Calu3 (cell line): ENCODE data around the gene GLIS1. TPM values are rescaled to one million over a fixed set of nuclear protein-coding genes. Genes with fewer than 3 reads are reported as not detected.

Source experiments
- BruUV-seq: library from RNA; stranded (reverse); fragments of 400-500 nt; replicated peaks from 2 replicates; lab custom pipeline; 2021; lab: Mats Ljungman, UMichigan
- CTCF ChIA-PET: fragments of 300-600 bp; sonication (Branson Sonifier 250); formaldehyde crosslinking; loops from one replicate; lab custom pipeline; 2022; ENCODE audit warnings: antibody characterized with exemption; lab: Charles Lee
- DNase-seq: peaks from one replicate; pipeline ENCODE4 v3.0.0; 2022
- H3K27ac Mint-ChIP-seq: one replicate; pipeline ENCODE4 v1.8.0; 2022; ENCODE audit warnings: mixed read lengths; ENCODE audit not compliant: unreplicated experiment
- H3K27me3 Mint-ChIP-seq: one replicate; pipeline ENCODE4 v1.8.0; 2022; ENCODE audit warnings: mixed read lengths; ENCODE audit not compliant: unreplicated experiment
- H3K36me3 Mint-ChIP-seq: one replicate; pipeline ENCODE4 v1.8.0; 2022; ENCODE audit warnings: mild to moderate bottlenecking, moderate library complexity, mixed read lengths; ENCODE audit not compliant: insufficient read depth, unreplicated experiment
- H3K4me1 Mint-ChIP-seq: one replicate; pipeline ENCODE4 v1.8.0; 2022; ENCODE audit warnings: mild to moderate bottlenecking, low read depth, mixed read lengths; ENCODE audit not compliant: unreplicated experiment
- H3K4me3 Mint-ChIP-seq: one replicate; pipeline ENCODE4 v1.8.0; 2022; ENCODE audit warnings: mild to moderate bottlenecking, low read depth, moderate library complexity, mixed read lengths; ENCODE audit not compliant: unreplicated experiment
- H3K9me3 Mint-ChIP-seq: one replicate; pipeline ENCODE4 v1.8.0; 2022; ENCODE audit warnings: low read depth, mixed read lengths; ENCODE audit not compliant: unreplicated experiment
- CTCF ChIP-seq: fragments of 200-600 bp; IDR thresholded peaks from one replicate; pipeline ENCODE4 v1.8.0; 2022; ENCODE audit warnings: antibody characterized with exemption; ENCODE audit not compliant: unreplicated experiment
- intact Hi-C: fragments of 100-400 bp; cut with micrococcal nuclease; formaldehyde crosslinking; loops from one replicate; pipeline ENCODE4 v1.10.0; 2022; ENCODE audit not compliant: unreplicated experiment
- total RNA-seq: library from RNA; stranded (reverse); gene quantifications from 2 replicates; pipeline ENCODE4 v1.2.3, GENCODE V29; 2022

The GLIS1 gene
- total RNA-seq, 1 experiment from 2014 or later: not detected

DNA sequence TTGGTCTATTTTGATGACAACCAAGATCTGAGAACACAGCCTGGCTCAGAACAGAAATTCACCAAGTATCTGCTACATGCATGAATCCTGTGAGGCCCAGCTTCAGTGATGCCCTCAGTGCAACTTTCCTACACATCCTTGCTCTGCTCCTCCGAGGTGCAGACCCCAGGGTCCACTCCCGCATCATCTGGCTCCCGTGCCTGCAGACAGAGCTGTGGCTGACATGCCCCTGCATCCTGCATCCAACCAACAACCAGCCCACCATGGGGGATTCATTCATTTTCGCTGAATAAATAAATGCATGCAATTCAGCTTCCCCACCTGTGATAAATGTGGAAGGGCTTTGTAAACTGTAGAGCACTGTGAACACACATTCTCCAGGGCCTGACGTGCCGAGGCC, 112.3 kb downstream of the GLIS1 start:
- no peaks in the 10 kb centered on the region for H3K9me3 Mint-ChIP-seq
- DNase-seq: no peak
- peaks cover 69% of the 10 kb centered on the region for H3K27me3 Mint-ChIP-seq
- H3K36me3 Mint-ChIP-seq: no peaks in the 10 kb centered on the region
- no peak for TF ChIP-seq CTCF
- no TSS peak for BruUV-seq
- H3K27ac Mint-ChIP-seq: no peak overlapping the region
- CTCF ChIA-PET: no interaction called here
- intact Hi-C loops: no loop called here
- no peaks in the 10 kb centered on the region for H3K4me1 Mint-ChIP-seq
- no peak overlapping the region for H3K4me3 Mint-ChIP-seq

GRCh38 chr1:53625766-53626520, 113.0 kb downstream of the GLIS1 start:
- Mint-ChIP-seq H3K27ac (no peak overlapping the region), H3K9me3 (no peaks in the 10 kb centered on the region), H3K27me3 (peaks cover 70% of the 10 kb centered on the region), H3K4me3 (no peak overlapping the region), H3K4me1 (no peaks in the 10 kb centered on the region), H3K36me3 (no peaks in the 10 kb centered on the region)
- CTCF ChIA-PET: no interaction called here
- TF ChIP-seq CTCF: no peak
- DNase-seq: no peak
- intact Hi-C loops: no loop called here
- no TSS peak for BruUV-seq

DNA sequence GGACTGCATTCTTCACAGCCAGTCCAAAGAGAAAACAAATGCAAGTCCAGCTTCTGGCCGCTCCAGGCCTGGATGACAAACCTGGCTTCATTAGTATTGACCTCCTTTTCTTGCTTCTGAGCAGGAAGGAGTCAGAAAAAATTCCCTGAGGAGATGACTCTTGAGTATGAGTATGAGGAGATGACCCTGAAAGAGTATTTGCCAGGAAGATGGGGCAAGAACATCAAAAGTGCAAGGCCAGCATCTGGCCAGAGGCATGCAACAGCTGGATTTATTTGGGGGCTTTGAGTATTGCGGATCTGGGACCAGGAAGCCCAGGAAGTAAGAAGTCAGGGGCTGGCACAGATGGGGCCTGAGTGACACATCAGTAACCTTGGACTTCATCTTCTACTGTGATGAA, 113.9 kb downstream of the GLIS1 start:
- intact Hi-C loops: no loop called here
- Mint-ChIP-seq H3K4me1 (no peaks in the 10 kb centered on the region), H3K4me3 (no peak overlapping the region), H3K36me3 (peaks cover 4% of the 10 kb centered on the region), H3K27ac (no peak overlapping the region), H3K27me3 (peaks cover 77% of the 10 kb centered on the region), H3K9me3 (no peaks in the 10 kb centered on the region)
- TF ChIP-seq CTCF: no peak
- no TSS peak for BruUV-seq
- CTCF ChIA-PET: no interaction called here
- no peak for DNase-seq

DNA sequence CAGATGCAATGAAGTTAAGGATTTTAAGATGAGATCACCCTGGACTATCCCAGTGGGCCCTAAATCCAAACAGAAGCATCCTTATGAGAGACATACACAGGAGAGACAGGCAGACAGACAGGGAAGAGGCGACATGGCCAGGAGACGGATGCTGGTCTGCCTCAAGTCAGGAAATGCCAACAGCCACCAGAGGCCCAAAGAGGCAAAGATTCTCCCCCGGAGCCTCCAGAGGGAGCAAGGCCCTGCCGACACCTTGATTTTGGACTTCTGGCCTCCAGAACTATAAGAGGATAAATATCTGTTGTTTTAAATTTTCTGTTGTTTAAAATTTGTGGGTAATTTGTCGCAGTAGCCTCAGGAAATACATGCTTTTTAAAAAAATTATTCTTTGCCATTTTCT, 116.4 kb downstream of the GLIS1 start:
- H3K4me1 Mint-ChIP-seq: no peaks in the 10 kb centered on the region

More for the DNA sequence above, 116.4 kb downstream of the GLIS1 start:
- Mint-ChIP-seq H3K27me3 (peaks cover 55% of the 10 kb centered on the region), H3K36me3 (peaks cover 4% of the 10 kb centered on the region), H3K9me3 (no peaks in the 10 kb centered on the region), H3K4me3 (no peak overlapping the region), H3K27ac (no peak overlapping the region)
- CTCF ChIA-PET: interaction anchor here (0.7 kb wide), 1 partner anchor 30 kb away, joined by 3 read pairs; no protein-coding TSS in a partner anchor
- DNase-seq: no peak
- intact Hi-C loops: no loop called here
- TF ChIP-seq CTCF: no peak
- no TSS peak for BruUV-seq
